H1 (cell line): ENCODE data around the gene AGER. TPM values are rescaled to one million over a fixed set of nuclear protein-coding genes. Genes with fewer than 3 reads are reported as not detected.

Experiments used
- CTCF ChIA-PET: fragments of 300-600 bp; sonication (Branson Sonifier 250); formaldehyde crosslinking; loops from one replicate; lab custom pipeline; 2021; ENCODE audit not compliant: partially characterized antibody; lab: Charles Lee
- POLR2A ChIA-PET: fragments of 300-600 bp; sonication (Branson Sonifier 250); formaldehyde crosslinking; loops from one replicate; lab custom pipeline; 2021; ENCODE audit warnings: inconsistent platforms; ENCODE audit not compliant: partially characterized antibody; lab: Charles Lee
- DNase-seq, 2 experiments: peaks; one replicate each; pipeline versions ENCODE4 v3.0.0 to v3.0.0-alpha.2; 2010 to 2022; ENCODE audit warnings: low spot score in 2 of 2, low read depth in 1 of 2, mixed read lengths in 1 of 2
- FAIRE-seq: peaks from 2 replicates; lab custom pipeline; 2011; peaks lifted over from hg19 to GRCh38; lab: Jason Lieb, UNC
- H2AFZ ChIP-seq: 2 replicates; pipeline ENCODE4 v1.8.1; 2012; ENCODE audit warnings: low read length, inconsistent platforms
- H2AK5ac ChIP-seq: 2 replicates; pipeline ENCODE4 v1.6.1; 2013; ENCODE audit warnings: low read depth, low read length
- H2BK120ac ChIP-seq: replicated peaks from 2 replicates; pipeline ENCODE3; 2013; ENCODE audit warnings: low read depth, low read length, inconsistent platforms
- H2BK12ac ChIP-seq: 2 replicates; pipeline ENCODE4 v1.6.1; 2013; ENCODE audit warnings: low read depth, low read length
- H2BK15ac ChIP-seq: 2 replicates; pipeline ENCODE4 v1.6.1; 2013; ENCODE audit warnings: low read length
- H2BK20ac ChIP-seq: 2 replicates; pipeline ENCODE4 v1.6.1; 2013; ENCODE audit warnings: low read length
- H2BK5ac ChIP-seq: 2 replicates; pipeline ENCODE4 v1.6.1; 2013; ENCODE audit warnings: low read depth, low read length
- H3K14ac ChIP-seq: 2 replicates; pipeline ENCODE4 v1.6.1; 2013; ENCODE audit warnings: inconsistent platforms; ENCODE audit not compliant: insufficient read length
- H3K18ac ChIP-seq: 2 replicates; pipeline ENCODE4 v1.6.1; 2013; ENCODE audit warnings: low read length; ENCODE audit errors: extremely low read depth
- H3K23ac ChIP-seq: 2 replicates; pipeline ENCODE4 v1.6.1; 2013; ENCODE audit warnings: inconsistent platforms; ENCODE audit not compliant: insufficient read length
- H3K23me2 ChIP-seq: 2 replicates; pipeline ENCODE4 v1.6.1; 2013; ENCODE audit warnings: low read depth, low read length
- H3K27ac ChIP-seq: 2 replicates; pipeline ENCODE4 v1.6.1; 2011; ENCODE audit warnings: low read depth, low read length, inconsistent platforms
- H3K27me3 ChIP-seq, 4 experiments: replicated peaks in 1 of 4; 1 replicate in 1 of 4; 2 replicates in 3 of 4; pipeline versions ENCODE4 v1.6.1 to v1.8.1; 2011 to 2013; ENCODE audit warnings: low read length in 3 of 4, mild to moderate bottlenecking in 3 of 4, inconsistent platforms in 2 of 4, mixed read lengths in 2 of 4, moderate library complexity in 1 of 4; ENCODE audit not compliant: control insufficient read depth in 3 of 4, insufficient read depth in 3 of 4; ENCODE audit errors: extremely low read depth in 1 of 4
- H3K36me3 ChIP-seq, 4 experiments: 2 replicates each; pipeline versions ENCODE4 v1.6.1 to v1.8.1; 2011 to 2013; ENCODE audit warnings: mild to moderate bottlenecking in 4 of 4, low read length in 3 of 4, moderate library complexity in 2 of 4, control low read depth in 1 of 4, inconsistent platforms in 1 of 4; ENCODE audit not compliant: insufficient read depth in 4 of 4, control insufficient read depth in 2 of 4
- H3K4ac ChIP-seq: replicated peaks from 2 replicates; pipeline ENCODE3; 2013; ENCODE audit warnings: low read length, low read depth, mixed read lengths, inconsistent platforms; ENCODE audit not compliant: insufficient read length
- H3K4me1 ChIP-seq, 4 experiments: replicated peaks in 1 of 4; 1 replicate in 1 of 4; 2 replicates in 3 of 4; pipeline versions ENCODE4 v1.6.1 to v1.8.1; 2011 to 2013; ENCODE audit warnings: low read length in 3 of 4, inconsistent platforms in 2 of 4, mixed read lengths in 1 of 4; ENCODE audit not compliant: insufficient read depth in 4 of 4, control insufficient read depth in 3 of 4
- H3K4me2 ChIP-seq, 2 experiments: 2 replicates each; pipeline versions ENCODE4 v1.6.1 to v1.8.1; 2011 to 2013; ENCODE audit warnings: low read depth in 2 of 2, low read length in 2 of 2, control low read depth in 1 of 2, inconsistent platforms in 1 of 2, mild to moderate bottlenecking in 1 of 2; ENCODE audit not compliant: insufficient read depth in 1 of 2
- H3K4me3 ChIP-seq, 4 experiments: fragments of 200-600, 300-600 bp in 1 of 4; sonication (generic), shearing (Covaris generic), sonication (Bioruptor Twin) in 1 of 4; 2 replicates each; pipeline versions ENCODE4 v1.5.1 to v1.8.1; 2011 to 2016; ENCODE audit warnings: low read length in 4 of 4, low read depth in 3 of 4, control low read depth in 2 of 4, inconsistent platforms in 2 of 4, mild to moderate bottlenecking in 2 of 4, mixed read lengths in 1 of 4, moderate library complexity in 1 of 4; ENCODE audit not compliant: insufficient read depth in 2 of 4; ENCODE audit errors: extremely low read depth in 1 of 4
- H3K56ac ChIP-seq: replicated peaks from 2 replicates; pipeline ENCODE3; 2013; ENCODE audit warnings: low read depth, mild to moderate bottlenecking, mixed read lengths, low read length, inconsistent platforms; ENCODE audit not compliant: insufficient read length
- H3K79me1 ChIP-seq: 2 replicates; pipeline ENCODE4 v1.6.1; 2013; ENCODE audit warnings: low read depth, low read length, control low read depth
- H3K79me2 ChIP-seq, 2 experiments: 2 replicates each; pipeline versions ENCODE4 v1.6.1 to v1.8.1; 2012 to 2013; ENCODE audit warnings: low read length in 2 of 2, mild to moderate bottlenecking in 2 of 2, inconsistent platforms in 1 of 2; ENCODE audit not compliant: insufficient read depth in 2 of 2, control insufficient read depth in 1 of 2
- H3K9ac ChIP-seq, 4 experiments: replicated peaks in 1 of 4; 1 replicate in 1 of 4; 2 replicates in 3 of 4; pipeline versions ENCODE4 v1.6.1 to v1.8.1; 2011 to 2013; ENCODE audit warnings: low read depth in 3 of 4, low read length in 3 of 4, control low read depth in 2 of 4, mild to moderate bottlenecking in 2 of 4, moderate library complexity in 2 of 4, inconsistent platforms in 1 of 4; ENCODE audit errors: extremely low read depth in 1 of 4
- H3K9me3 ChIP-seq, 2 experiments: 2 replicates each; pipeline versions ENCODE4 v1.6.1 to v1.8.1; 2012 to 2013; ENCODE audit warnings: mild to moderate bottlenecking in 2 of 2, moderate library complexity in 2 of 2, control low read depth in 1 of 2, inconsistent platforms in 1 of 2, low read depth in 1 of 2, low read length in 1 of 2, mixed read lengths in 1 of 2; ENCODE audit not compliant: insufficient read depth in 2 of 2
- H4K20me1 ChIP-seq, 2 experiments: replicated peaks in 1 of 2; 2 replicates each; pipeline versions ENCODE3 to v1.8.1; 2011 to 2013; ENCODE audit warnings: inconsistent platforms in 2 of 2, low read length in 2 of 2, mild to moderate bottlenecking in 1 of 2; ENCODE audit not compliant: insufficient read depth in 2 of 2, control insufficient read depth in 1 of 2
- H4K5ac ChIP-seq: 2 replicates; pipeline ENCODE4 v1.6.1; 2013; ENCODE audit warnings: low read length, low read depth, mixed read lengths, inconsistent platforms; ENCODE audit not compliant: insufficient read length
- H4K8ac ChIP-seq: 2 replicates; pipeline ENCODE4 v1.8.0; 2013; ENCODE audit warnings: mild to moderate bottlenecking, moderate library complexity, low read length, inconsistent platforms; ENCODE audit not compliant: insufficient read depth; ENCODE audit errors: extremely low read depth
- H4K91ac ChIP-seq: replicated peaks from 2 replicates; pipeline ENCODE3; 2013; ENCODE audit warnings: low read length, mixed read lengths, inconsistent platforms; ENCODE audit not compliant: insufficient read length
- POLR2A ChIP-seq, 2 experiments: IDR thresholded peaks; 1 replicate in 1 of 2; 2 replicates in 1 of 2; pipeline ENCODE4 v1.6.1; 2011; ENCODE audit warnings: low read depth in 2 of 2, low read length in 2 of 2, mild to moderate bottlenecking in 2 of 2; ENCODE audit errors: control extremely low read depth in 1 of 2
- RNF2 ChIP-seq: fragments of 200-900, 300-1000 bp; sonication (generic); IDR thresholded peaks from 2 replicates; pipeline ENCODE4 v1.7.1; 2016; ENCODE audit warnings: borderline replicate concordance, low read depth, mild to moderate bottlenecking, antibody characterized with exemption, low read length; ENCODE audit not compliant: poor library complexity, severe bottlenecking; ENCODE audit errors: missing control alignments
- WGBS, 2 experiments: shearing (Covaris generic) in 1 of 2; methylation state at CpG; one replicate each; pipeline versions ENCODE4 v1.1.6 to v1.1.7; 2013 to 2015; ENCODE audit warnings: low lambda C conversion rate in 2 of 2, mixed read lengths in 2 of 2, inconsistent platforms in 1 of 2, low coverage in 1 of 2, missing lambda C conversion rate in 1 of 2; ENCODE audit not compliant: insufficient replicate concordance in 2 of 2, insufficient coverage in 1 of 2, insufficient read length in 1 of 2; ENCODE audit errors: extremely low coverage in 1 of 2, missing lambda C conversion rate in 1 of 2; 5-methylcytosine and 5-hydroxymethylcytosine counted together
- polyA plus RNA-seq, 7 experiments: library from polyadenylated mRNA; depleted of rRNA in 3 of 7; stranded (reverse) in 5 of 7; unstranded in 2 of 7; fragments of >200 nt in 5 of 7; fragments of 200-250 nt in 2 of 7; gene quantifications; 1 replicate in 5 of 7; 2 replicates in 1 of 7; 4 replicates in 1 of 7; pipeline versions ENCODE4 v1.2.1 to v1.2.3, GENCODE V29; 2011 to 2013; ENCODE audit warnings: missing spikeins in 2 of 7, mixed read lengths in 2 of 7
- total RNA-seq: library from RNA; stranded (reverse); fragmentation: NEBNext Ultra II Directional; extraction: Animal tissue kit (Norgen Biotek cat#: 25700); gene quantifications from 2 replicates; pipeline ENCODE4 v1.2.1, GENCODE V29; 2021

The AGER gene
- total and polyA plus RNA-seq, 2 of the 8 experiments (the other 6 are each of a cell fraction or from before 2014, with no cell fraction given), result 3.8 to 10.9 TPM

DNA sequence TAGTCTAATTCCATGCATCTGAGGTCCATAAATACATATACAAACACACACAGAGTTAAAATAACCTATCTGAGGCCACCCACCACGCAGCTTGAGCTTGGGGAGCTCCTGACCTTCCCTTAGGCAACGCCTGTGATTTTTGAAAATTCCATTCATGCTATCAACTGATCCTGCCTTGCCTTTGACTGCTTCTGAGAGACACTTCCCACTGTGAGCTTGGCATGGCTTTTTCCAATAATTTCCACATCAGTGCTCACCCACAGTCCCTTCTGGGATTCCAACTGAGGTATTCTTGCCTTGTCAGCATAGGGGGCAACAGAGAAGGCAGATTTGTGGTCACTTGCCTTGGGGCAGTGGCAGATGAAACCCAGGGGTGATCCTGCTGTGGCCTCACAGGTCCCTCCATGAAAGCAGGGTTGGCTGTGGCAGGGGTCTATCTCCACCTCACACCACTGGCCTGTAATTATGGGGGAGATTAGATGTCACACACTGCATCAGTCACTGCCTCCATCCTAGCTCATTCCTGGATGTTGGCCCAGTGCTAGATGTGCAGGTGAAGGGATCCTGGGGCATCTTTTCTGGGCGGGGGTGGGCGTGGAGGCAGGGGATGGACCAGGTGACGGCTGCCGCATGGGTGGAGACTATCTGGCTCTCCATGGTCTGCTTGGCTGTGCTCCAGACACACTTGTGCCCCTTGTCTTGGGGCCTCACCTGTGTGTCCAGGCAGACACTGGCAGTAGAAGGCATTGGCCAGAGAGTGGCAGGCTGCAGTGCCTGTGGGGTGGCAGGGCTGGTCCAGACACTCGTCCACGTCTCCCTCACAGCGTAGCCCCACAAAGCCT, 19.6 kb upstream of the AGER start:
- Histone ChIP-seq H3K27ac (no peak overlapping the region), H3K14ac (no peak overlapping the region), H4K8ac (peak overlapping the region; percentile 87; the same call in 1 of the 2 replicates), H3K23ac (no peak overlapping the region), H2AK5ac (no peak overlapping the region; the same call in 1 of the 2 replicates), H2BK15ac (no peak overlapping the region), H3K36me3 (no peaks in the 10 kb centered on the region), H3K4me1 (no peaks in the 10 kb centered on the region), H3K18ac (no peak overlapping the region), H2BK20ac (no peak overlapping the region), H2BK120ac (no peak overlapping the region), H2AFZ (no peak overlapping the region), H3K9me3 (no peaks in the 10 kb centered on the region), H4K20me1 (no peaks in the 10 kb centered on the region), H4K5ac (no peak overlapping the region), H3K4me2 (no peak overlapping the region), H2BK5ac (no peak overlapping the region), H3K23me2 (no peaks in the 10 kb centered on the region), H3K56ac (no peak overlapping the region), H3K4ac (no peak overlapping the region), H3K79me2 (no peaks in the 10 kb centered on the region), H4K91ac (no peak overlapping the region), H3K9ac (no peak overlapping the region), H3K79me1 (no peaks in the 10 kb centered on the region), H2BK12ac (0 out of 2 replicates have a peak overlapping the region, but pooled peaks have one; percentile 50), H3K27me3 (no peaks in the 10 kb centered on the region), H3K4me3 (no peak overlapping the region)
- TF ChIP-seq POLR2A (IDR thresholded peaks at IDR 0.05; ENCODE audit: control extremely low read depth in 1 of 2, low read depth in 2 of 2, low read length in 2 of 2), result no peak
- TF ChIP-seq RNF2, result no peak
- FAIRE-seq, result no peak
- WGBS, 2 experiments, result 89% methylated on average over 7 of the region's 9 CpGs; no CpG with 5 or more reads in 1 of the 2 experiments
- CTCF ChIA-PET, result interaction anchor here (1.1 to 1.8 kb wide), 2 partner anchors 18 to 34 kb away, joined by 3 read pairs; no protein-coding TSS in a partner anchor
- DNase-seq, result no peak
- POLR2A ChIA-PET, result interaction anchor here (1.2 to 1.4 kb wide), 2 partner anchors 9 to 18 kb away, joined by 3 to 4 read pairs; no protein-coding TSS in a partner anchor
